SU-DHL-6 (cell line): ENCODE data around the gene RSPH3.

Experiments used
- H2AFZ ChIP-seq: fragments of 200-600 bp; sonication (generic); 2 replicates; pipeline ENCODE4 v1.6.1; 2014; ENCODE audit warnings: low read depth, mild to moderate bottlenecking, moderate library complexity, mixed read lengths, antibody characterized with exemption, low read length; ENCODE audit not compliant: severe bottlenecking
- H3F3A ChIP-seq: fragments of 200-600 bp; shearing (Covaris generic); 2 replicates; pipeline ENCODE4 v1.6.0; 2016; ENCODE audit warnings: antibody characterized with exemption, mild to moderate bottlenecking; ENCODE audit not compliant: insufficient read depth
- H3K27ac ChIP-seq: fragments of 200-600 bp; sonication (generic); 2 replicates; pipeline ENCODE4 v1.5.1; 2016; ENCODE audit warnings: low read depth, mild to moderate bottlenecking, low read length, moderate library complexity, mixed read lengths
- H3K27me3 ChIP-seq: fragments of 200-600 bp; sonication (generic), shearing (Covaris generic); 2 replicates; pipeline ENCODE4 v1.6.0; 2014; ENCODE audit warnings: mild to moderate bottlenecking, low read length
- H3K36me3 ChIP-seq: fragments of 200-600 bp; sonication (generic); 2 replicates; pipeline ENCODE4 v1.6.1; 2014; ENCODE audit warnings: mild to moderate bottlenecking, low read length, mixed read lengths
- H3K4me2 ChIP-seq: fragments of 300-600, 200-600 bp; shearing (Covaris generic), sonication (generic); 2 replicates; pipeline ENCODE4 v1.6.0; 2014; ENCODE audit warnings: low read length, low read depth, mild to moderate bottlenecking; ENCODE audit not compliant: poor library complexity, severe bottlenecking
- H3K4me3 ChIP-seq: fragments of 200-600 bp; sonication (generic); 2 replicates; pipeline ENCODE4 v1.5.1; 2014; ENCODE audit warnings: antibody characterized with exemption, low read length, mild to moderate bottlenecking, mixed read lengths; ENCODE audit not compliant: insufficient read depth, poor library complexity, severe bottlenecking
- H3K79me2 ChIP-seq: fragments of 200-600 bp; sonication (generic); 2 replicates; pipeline ENCODE4 v1.6.1; 2014; ENCODE audit warnings: mild to moderate bottlenecking, low read length, moderate library complexity; ENCODE audit not compliant: insufficient read depth
- H3K9ac ChIP-seq: fragments of 200-600 bp; sonication (generic); 2 replicates; pipeline ENCODE4 v1.7.0; 2014; ENCODE audit warnings: mild to moderate bottlenecking, low read length
- H3K9me2 ChIP-seq: fragments of 200-600 bp; sonication (generic); replicated peaks from 2 replicates; pipeline ENCODE4 v1.6.1; 2014; ENCODE audit warnings: low read length; ENCODE audit not compliant: insufficient read depth
- H3K9me3 ChIP-seq: fragments of 200-600 bp; sonication (generic); 2 replicates; pipeline ENCODE4 v1.6.1; 2014; ENCODE audit warnings: low read length, mixed read lengths; ENCODE audit not compliant: insufficient read depth
- H4K20me1 ChIP-seq: fragments of 200-600 bp; sonication (generic); 2 replicates; pipeline ENCODE4 v1.6.1; 2014; ENCODE audit warnings: low read depth, mild to moderate bottlenecking, antibody characterized with exemption, low read length, moderate library complexity, mixed read lengths
- CTCF ChIP-seq: fragments of 200-600 bp; sonication (generic); IDR thresholded peaks from one replicate; pipeline ENCODE4 v1.5.1; 2017; ENCODE audit warnings: antibody characterized with exemption, mild to moderate bottlenecking, low read length, moderate library complexity; ENCODE audit not compliant: insufficient read depth, poor library complexity, severe bottlenecking
- EZH2phosphoT487 ChIP-seq: fragments of 200-600 bp; sonication (generic), shearing (Covaris generic); conservative IDR thresholded peaks from 2 replicates; pipeline ENCODE4 v1.6.1; 2018; ENCODE audit warnings: mild to moderate bottlenecking, antibody characterized with exemption, low read length, moderate library complexity, mixed read lengths

RSPH3 gene

GRCh38 chr6:159036673-159037072 is 36.7 kb upstream of the RSPH3 start:
- Histone ChIP-seq H3K9ac (no peak overlapping the region), H3K79me2 (no peaks in the 10 kb centered on the region), H4K20me1 (no peaks in the 10 kb centered on the region; the same call in 1 of the 2 replicates), H3K9me3 (no peaks in the 10 kb centered on the region), H3K4me2 (no peak overlapping the region), H3F3A (peaks cover 56% of the 10 kb centered on the region), H3K27ac (no peak overlapping the region), H2AFZ (no peak overlapping the region), H3K27me3 (no peaks in the 10 kb centered on the region), H3K9me2 (no peaks in the 10 kb centered on the region), H3K4me3 (no peak overlapping the region), H3K36me3 (peaks cover 49% of the 10 kb centered on the region)
- TF ChIP-seq CTCF (no peak), EZH2phosphoT487 (no peak)

- H3K36me3 ChIP-seq = peaks cover 41% of the 10 kb centered on the region
- no peak overlapping the region for H3K9ac ChIP-seq
- H3K27ac ChIP-seq = no peak overlapping the region
- no peaks in the 10 kb centered on the region; the same call in 1 of the 2 replicates for H4K20me1 ChIP-seq
- H3K79me2 ChIP-seq = no peaks in the 10 kb centered on the region
- H3F3A ChIP-seq = peaks cover 57% of the 10 kb centered on the region
- H3K27me3 ChIP-seq = no peaks in the 10 kb centered on the region
- TF ChIP-seq EZH2phosphoT487 (no peak), CTCF (no peak)
- no peak overlapping the region for H3K4me3 ChIP-seq
- H3K9me2 ChIP-seq = no peaks in the 10 kb centered on the region
- H3K4me2 ChIP-seq = no peak overlapping the region
- H3K9me3 ChIP-seq = no peaks in the 10 kb centered on the region
- H2AFZ ChIP-seq = no peak overlapping the region
Observed at GRCh38 chr6:159035891-159036290, 35.9 kb upstream of the RSPH3 start.

GRCh38 chr6:159033160-159034049 is 33.4 kb upstream of the RSPH3 start:
- TF ChIP-seq CTCF (no peak), EZH2phosphoT487 (no peak)
- H3K9me2 ChIP-seq = no peaks in the 10 kb centered on the region
- H3K4me2 ChIP-seq = no peak overlapping the region
- H3K9ac ChIP-seq = no peak overlapping the region
- no peaks in the 10 kb centered on the region for H3K27me3 ChIP-seq
- peaks cover 23% of the 10 kb centered on the region for H3K36me3 ChIP-seq
- no peak overlapping the region for H2AFZ ChIP-seq
- H3K79me2 ChIP-seq = no peaks in the 10 kb centered on the region
- no peaks in the 10 kb centered on the region for H3K9me3 ChIP-seq
- no peaks in the 10 kb centered on the region; the same call in 1 of the 2 replicates for H4K20me1 ChIP-seq
- H3F3A ChIP-seq = peaks cover 37% of the 10 kb centered on the region
- no peak overlapping the region for H3K27ac ChIP-seq
- H3K4me3 ChIP-seq = no peak overlapping the region
